Mesendoderm (in vitro differentiated cells): Measurements from ENCODE around the gene TSPAN12.
A peak's percentile ranks its signal among the peaks of the same experiment; 100 is the strongest.

ENCODE experiments used
- DNase-seq: peaks from one replicate; pipeline ENCODE4 v3.0.0; 2013
- H2AK5ac ChIP-seq: 2 replicates; pipeline ENCODE4 v1.6.1; 2013; ENCODE audit warnings: low read length, inconsistent platforms
- H2BK120ac ChIP-seq: 2 replicates; pipeline ENCODE4 v1.6.1; 2013; ENCODE audit warnings: low read depth, mild to moderate bottlenecking, low read length, moderate library complexity, mixed read lengths
- H2BK15ac ChIP-seq: replicated peaks from 2 replicates; pipeline ENCODE4 v1.6.1; 2013; ENCODE audit warnings: low read depth, mild to moderate bottlenecking, moderate library complexity
- H2BK5ac ChIP-seq: 2 replicates; pipeline ENCODE4 v1.6.1; 2013; ENCODE audit warnings: low read length, inconsistent platforms
- H3K18ac ChIP-seq: 2 replicates; pipeline ENCODE4 v1.6.1; 2013; ENCODE audit warnings: mild to moderate bottlenecking, low read length, mixed read lengths
- H3K23ac ChIP-seq: one replicate; pipeline ENCODE4 v1.6.1; 2013; ENCODE audit warnings: low read length
- H3K27ac ChIP-seq: 2 replicates; pipeline ENCODE4 v1.5.1; 2013; ENCODE audit warnings: low read depth, mild to moderate bottlenecking, inconsistent platforms, low read length, moderate library complexity
- H3K27me3 ChIP-seq: 2 replicates; pipeline ENCODE4 v1.6.1; 2013; ENCODE audit warnings: low read length, control low read depth, mild to moderate bottlenecking, inconsistent platforms; ENCODE audit not compliant: insufficient read depth, poor library complexity
- H3K36me3 ChIP-seq: 2 replicates; pipeline ENCODE4 v1.6.1; 2013; ENCODE audit warnings: low read length, inconsistent platforms; ENCODE audit not compliant: control insufficient read depth, insufficient read depth
- H3K4ac ChIP-seq: one replicate; pipeline ENCODE4 v1.6.1; 2013; ENCODE audit warnings: low read depth, mild to moderate bottlenecking, low read length, moderate library complexity
- H3K4me1 ChIP-seq: 2 replicates; pipeline ENCODE4 v1.6.1; 2013; ENCODE audit warnings: low read depth, low read length, inconsistent platforms; ENCODE audit not compliant: control insufficient read depth
- H3K4me2 ChIP-seq: 2 replicates; pipeline ENCODE4 v1.6.1; 2013; ENCODE audit warnings: low read length
- H3K4me3 ChIP-seq: 2 replicates; pipeline ENCODE4 v1.5.1; 2013; ENCODE audit warnings: mild to moderate bottlenecking, low read length
- H3K56ac ChIP-seq: one replicate; pipeline ENCODE4 v1.6.1; 2013; ENCODE audit warnings: low read length
- H3K79me1 ChIP-seq: 2 replicates; pipeline ENCODE4 v1.6.1; 2013; ENCODE audit warnings: low read length, inconsistent platforms
- H3K79me2 ChIP-seq: 2 replicates; pipeline ENCODE4 v1.6.1; 2013; ENCODE audit warnings: mild to moderate bottlenecking, low read length; ENCODE audit not compliant: control insufficient read depth, insufficient read depth
- H3K9ac ChIP-seq: 2 replicates; pipeline ENCODE4 v1.6.1; 2013; ENCODE audit warnings: low read length, inconsistent platforms
- H4K5ac ChIP-seq: one replicate; pipeline ENCODE4 v1.6.1; 2013; ENCODE audit warnings: low read length
- H4K8ac ChIP-seq: one replicate; pipeline ENCODE4 v1.6.1; 2013; ENCODE audit warnings: low read depth, mild to moderate bottlenecking, control low read depth, low read length, moderate library complexity
- WGBS: extraction: QIAGEN DNeasy Blood & Tissue Kit; methylation state at CpG from one replicate; pipeline ENCODE4 v1.1.7; 2013; ENCODE audit warnings: low lambda C conversion rate, missing lambda C conversion rate; ENCODE audit not compliant: insufficient coverage; ENCODE audit errors: extremely low coverage; 5-methylcytosine and 5-hydroxymethylcytosine counted together

Gene TSPAN12

DNA sequence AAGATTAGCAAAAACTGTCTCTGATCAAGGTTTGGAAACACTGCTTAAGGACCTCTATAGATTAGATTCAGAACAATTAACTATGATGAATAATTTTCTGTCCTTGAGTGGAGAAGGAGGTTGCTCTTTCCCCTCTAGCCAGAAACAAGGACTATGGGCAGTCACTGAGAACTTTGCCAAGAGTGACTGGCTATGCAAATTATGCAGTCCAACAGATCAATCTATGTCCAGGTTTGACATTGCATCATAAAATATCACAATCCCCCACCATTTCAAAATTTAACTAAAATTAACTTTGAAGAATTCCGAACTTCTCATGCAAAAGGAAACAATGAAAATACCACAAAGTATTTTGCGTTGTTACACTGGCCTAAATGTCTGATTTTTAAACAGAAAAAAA lies 50.6 kb downstream of the TSPAN12 start:
- DNase-seq: no peak
- no peaks in the 10 kb centered on the region for H3K79me1 ChIP-seq
- no peak overlapping the region for H4K5ac ChIP-seq
- no peaks in the 10 kb centered on the region for H3K27me3 ChIP-seq
- WGBS: 100% methylated on average over 1 of the region's 2 CpGs
- no peaks in the 10 kb centered on the region for H3K4me1 ChIP-seq
- H3K79me2 ChIP-seq: no peaks in the 10 kb centered on the region
- no peak overlapping the region for H3K27ac ChIP-seq
- H2AK5ac ChIP-seq: no peak overlapping the region
- no peak overlapping the region for H3K23ac ChIP-seq
- no peak overlapping the region for H4K8ac ChIP-seq
- H2BK120ac ChIP-seq: no peak overlapping the region
- H3K4me2 ChIP-seq: no peak overlapping the region
- no peaks in the 10 kb centered on the region for H3K36me3 ChIP-seq
- H3K56ac ChIP-seq: no peak overlapping the region
- no peak overlapping the region for H3K9ac ChIP-seq
- H3K18ac ChIP-seq: no peak overlapping the region
- no peak overlapping the region for H2BK5ac ChIP-seq
- no peak overlapping the region for H2BK15ac ChIP-seq
- H3K4me3 ChIP-seq: no peak overlapping the region
- no peak overlapping the region for H3K4ac ChIP-seq

DNA sequence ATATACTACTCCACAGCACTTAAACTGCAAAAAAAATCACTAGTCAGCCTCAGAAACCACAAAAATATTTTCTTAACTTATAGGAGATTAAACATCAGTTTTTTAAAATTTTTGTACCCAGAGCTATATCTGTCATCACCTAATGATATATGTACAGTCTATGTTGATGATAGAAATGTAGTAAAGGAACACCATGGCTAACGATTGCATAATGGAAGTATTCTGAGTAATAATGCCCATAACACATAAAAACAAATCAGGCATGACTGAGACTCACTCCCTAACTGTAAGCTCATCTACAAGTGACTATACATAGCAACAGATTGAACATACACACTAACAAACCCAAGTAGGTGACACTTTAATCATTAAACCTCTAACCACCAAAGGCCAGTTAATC lies 51.3 kb downstream of the TSPAN12 start:
- H3K18ac ChIP-seq: no peak overlapping the region
- H3K4me3 ChIP-seq: no peak overlapping the region
- H3K27me3 ChIP-seq: no peaks in the 10 kb centered on the region
- no peak overlapping the region for H2BK120ac ChIP-seq
- H3K27ac ChIP-seq: no peak overlapping the region
- H3K56ac ChIP-seq: no peak overlapping the region
- no peak overlapping the region for H2AK5ac ChIP-seq
- H3K23ac ChIP-seq: no peak overlapping the region
- no peaks in the 10 kb centered on the region for H3K36me3 ChIP-seq
- H3K9ac ChIP-seq: no peak overlapping the region
- H4K8ac ChIP-seq: no peak overlapping the region
- no peak overlapping the region for H3K4ac ChIP-seq
- H3K4me1 ChIP-seq: no peaks in the 10 kb centered on the region
- H2BK15ac ChIP-seq: no peak overlapping the region
- no peaks in the 10 kb centered on the region for H3K79me2 ChIP-seq
- H3K79me1 ChIP-seq: no peaks in the 10 kb centered on the region
- DNase-seq: no peak
- H3K4me2 ChIP-seq: no peak overlapping the region
- no CpG with 5 or more reads among the region's 1 CpG for WGBS
- H2BK5ac ChIP-seq: no peak overlapping the region
- no peak overlapping the region for H4K5ac ChIP-seq

DNA sequence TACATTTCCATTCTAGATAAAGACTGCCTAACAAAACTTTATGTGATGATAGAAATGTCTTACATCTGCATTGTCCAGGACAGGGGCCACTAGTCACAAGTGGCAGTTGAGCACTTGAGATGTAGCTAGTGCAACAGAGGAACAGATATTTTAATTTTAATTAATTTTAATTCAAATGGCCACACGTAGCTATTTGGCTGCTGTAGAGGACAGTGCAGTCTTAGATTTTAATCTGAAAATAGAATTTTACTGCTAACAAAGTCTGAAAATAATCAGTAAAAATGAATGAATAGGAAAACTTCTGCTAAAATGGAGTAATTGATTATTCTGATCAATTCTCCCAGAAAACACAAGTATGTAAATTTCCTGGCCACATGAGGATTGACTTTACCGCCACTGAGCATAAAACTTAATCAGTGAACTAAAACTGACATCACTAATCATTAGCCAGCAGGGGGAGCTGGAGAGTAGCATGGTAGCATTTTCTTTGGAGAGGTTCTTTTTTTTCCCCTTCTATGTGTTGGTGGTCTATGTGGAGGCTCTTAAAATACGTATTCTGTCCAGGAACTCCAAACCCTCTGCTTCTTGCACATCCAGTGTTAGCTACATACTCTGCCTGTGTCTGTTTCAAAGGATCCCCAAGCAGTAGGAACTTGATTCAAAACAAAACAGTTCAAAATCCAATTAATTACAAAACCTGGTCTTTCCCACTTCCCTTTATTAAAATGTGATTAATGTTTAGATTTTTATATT lies 52.1 kb downstream of the TSPAN12 start:
- no peak overlapping the region for H3K18ac ChIP-seq
- H3K79me2 ChIP-seq: no peaks in the 10 kb centered on the region
- no CpG with 5 or more reads among the region's 3 CpGs for WGBS
- H4K8ac ChIP-seq: no peak overlapping the region
- no peak overlapping the region for H3K27ac ChIP-seq
- H3K56ac ChIP-seq: no peak overlapping the region
- H2BK5ac ChIP-seq: no peak overlapping the region
- H2BK15ac ChIP-seq: no peak overlapping the region
- H2AK5ac ChIP-seq: no peak overlapping the region
- H3K4ac ChIP-seq: no peak overlapping the region
- no peaks in the 10 kb centered on the region for H3K79me1 ChIP-seq
- no peak overlapping the region for H4K5ac ChIP-seq
- H3K23ac ChIP-seq: no peak overlapping the region
- peak; percentile 81 for DNase-seq
- H3K27me3 ChIP-seq: no peaks in the 10 kb centered on the region
- H3K4me2 ChIP-seq: no peak overlapping the region
- no peak overlapping the region for H3K4me3 ChIP-seq
- no peak overlapping the region for H2BK120ac ChIP-seq
- no peaks in the 10 kb centered on the region for H3K4me1 ChIP-seq
- no peaks in the 10 kb centered on the region for H3K36me3 ChIP-seq
- H3K9ac ChIP-seq: no peak overlapping the region

DNA sequence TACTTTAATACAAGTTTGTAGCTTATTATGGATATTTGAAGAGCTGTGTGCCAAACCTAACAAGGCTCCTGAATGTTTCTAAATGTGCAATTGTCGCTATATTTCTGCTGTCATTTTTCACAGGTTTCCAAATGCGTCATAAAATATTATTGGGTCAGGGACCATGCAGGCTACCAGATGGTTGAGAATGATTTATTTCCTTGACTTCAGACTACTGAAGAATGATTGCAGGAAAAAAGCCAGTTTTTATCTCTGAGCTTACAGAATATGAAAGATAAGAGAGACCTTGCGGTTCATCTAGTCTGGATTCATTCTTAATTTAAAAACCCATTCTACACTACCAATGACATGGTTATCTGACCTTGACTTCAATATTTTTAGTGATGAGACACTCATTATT lies 55.2 kb downstream of the TSPAN12 start:
- no peak overlapping the region for H3K4me3 ChIP-seq
- no peak overlapping the region for H3K56ac ChIP-seq
- H3K9ac ChIP-seq: no peak overlapping the region
- DNase-seq: no peak
- no peak overlapping the region for H4K8ac ChIP-seq
- no peaks in the 10 kb centered on the region for H3K79me2 ChIP-seq
- no peaks in the 10 kb centered on the region for H3K36me3 ChIP-seq
- H3K4ac ChIP-seq: no peak overlapping the region
- no CpG with 5 or more reads among the region's 3 CpGs for WGBS
- no peak overlapping the region for H3K27ac ChIP-seq
- H4K5ac ChIP-seq: no peak overlapping the region
- no peaks in the 10 kb centered on the region for H3K27me3 ChIP-seq
- H3K4me2 ChIP-seq: no peak overlapping the region
- H2BK15ac ChIP-seq: no peak overlapping the region
- H3K4me1 ChIP-seq: peaks cover 5% of the 10 kb centered on the region
- no peak overlapping the region for H2AK5ac ChIP-seq
- no peak overlapping the region for H2BK120ac ChIP-seq
- no peak overlapping the region for H3K18ac ChIP-seq
- no peak overlapping the region for H3K23ac ChIP-seq
- H3K79me1 ChIP-seq: no peaks in the 10 kb centered on the region
- H2BK5ac ChIP-seq: no peak overlapping the region

DNA sequence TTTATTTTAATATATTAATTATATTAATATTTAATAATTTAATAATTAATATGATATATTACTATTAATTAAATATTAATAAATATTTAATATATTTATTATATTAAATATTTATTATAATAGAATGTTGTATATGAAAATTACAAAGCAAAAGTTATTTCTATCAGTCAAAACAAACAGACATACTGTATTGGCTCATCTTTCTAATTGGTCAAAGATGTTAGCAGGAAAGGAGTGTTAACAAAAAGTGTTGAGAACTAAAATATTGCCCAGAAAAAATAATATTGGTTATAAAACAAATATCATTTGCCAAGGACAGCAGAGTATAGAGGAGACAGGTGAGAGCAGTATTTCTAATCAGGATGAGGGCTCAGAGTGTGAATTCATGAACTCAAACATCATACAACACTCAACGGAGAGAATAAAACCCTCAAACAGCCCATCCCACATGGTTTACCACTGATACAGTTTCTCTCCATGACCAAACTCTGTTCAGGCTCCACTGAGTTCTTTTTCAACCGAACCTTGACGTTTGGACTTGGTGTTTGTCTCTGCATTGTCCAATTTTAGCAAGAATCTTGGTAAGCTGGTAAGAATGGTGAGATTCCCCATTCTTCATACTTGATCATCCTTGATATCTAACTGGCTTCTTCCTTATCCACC lies 58.0 kb downstream of the TSPAN12 start:
- Histone ChIP-seq H4K8ac (no peak overlapping the region), H4K5ac (no peak overlapping the region), H3K18ac (no peak overlapping the region), H2BK120ac (no peak overlapping the region), H3K4me3 (no peak overlapping the region), H2BK5ac (no peak overlapping the region), H3K4me2 (no peak overlapping the region), H3K36me3 (no peaks in the 10 kb centered on the region), H3K9ac (no peak overlapping the region), H3K79me2 (no peaks in the 10 kb centered on the region), H3K4ac (no peak overlapping the region), H3K56ac (no peak overlapping the region), H2AK5ac (no peak overlapping the region), H3K79me1 (no peaks in the 10 kb centered on the region), H3K4me1 (peaks cover 5% of the 10 kb centered on the region), H3K27ac (no peak overlapping the region), H3K27me3 (no peaks in the 10 kb centered on the region), H3K23ac (no peak overlapping the region), H2BK15ac (no peak overlapping the region)
- no peak for DNase-seq
- no CpG with 5 or more reads among the region's 3 CpGs for WGBS
